ENCODE measurements around the gene CCNA2.

CCNA2 gene

GRCh38 chr4:121800961-121801714 is 22.5 kb downstream of the CCNA2 start, which contains the start of gene EXOSC9:
EXOSC9 (plus strand) TSS chr4:121801323; CDS start chr4:121801425, 102 bp downstream.
- peak; percentile 77 for DNase-seq

GRCh38 chr4:121800638-121800960 is 23.1 kb downstream of the CCNA2 start:
- DNase-seq: no peak

- no peak for DNase-seq
These were observed 23.7 kb downstream of the CCNA2 start for GRCh38 chr4:121799867-121800501.

GRCh38 chr4:121799208-121799823 is 24.4 kb downstream of the CCNA2 start:
- DNase-seq: no peak

GRCh38 chr4:121796283-121796682 is 27.4 kb downstream of the CCNA2 start:
- no peak for DNase-seq

GRCh38 chr4:121794505-121795188 is 29.0 kb downstream of the CCNA2 start:
- no peak for DNase-seq

GRCh38 chr4:121792966-121793365 is 30.7 kb downstream of the CCNA2 start:
- DNase-seq: no peak

GRCh38 chr4:121791481-121791880 is 32.2 kb downstream of the CCNA2 start:
- peak; percentile 6 for DNase-seq

- no peak for DNase-seq
These were observed 32.7 kb downstream of the CCNA2 start for GRCh38 chr4:121790976-121791375.

GRCh38 chr4:121789960-121790829 is 33.5 kb downstream of the CCNA2 start:
- peak; percentile 46 for DNase-seq

GRCh38 chr4:121789455-121789854 is 34.2 kb downstream of the CCNA2 start:
- no peak for DNase-seq

GRCh38 chr4:121788896-121789295 is 34.8 kb downstream of the CCNA2 start:
- DNase-seq: no peak

- no peak for DNase-seq
These were observed 37.5 kb downstream of the CCNA2 start for GRCh38 chr4:121786221-121786620.

- DNase-seq: no peak
These were observed 38.2 kb downstream of the CCNA2 start for GRCh38 chr4:121785479-121785878.

- peak; percentile 74 for DNase-seq
These were observed 38.7 kb downstream of the CCNA2 start for GRCh38 chr4:121784975-121785374.

GRCh38 chr4:121784401-121784800 is 39.3 kb downstream of the CCNA2 start:
- DNase-seq: no peak

- no peak for DNase-seq
These were observed 40.5 kb downstream of the CCNA2 start for GRCh38 chr4:121783210-121783609.

- DNase-seq: no peak
These were observed 44.6 kb downstream of the CCNA2 start for GRCh38 chr4:121778991-121779628.

GRCh38 chr4:121777625-121778024 is 46.1 kb downstream of the CCNA2 start:
- no peak for DNase-seq

- DNase-seq: no peak
These were observed 46.9 kb downstream of the CCNA2 start for GRCh38 chr4:121776610-121777401.

GRCh38 chr4:121773883-121774282 is 49.8 kb downstream of the CCNA2 start:
- no peak for DNase-seq

Measured in amniotic stem cell (primary cell).